Measurements from ENCODE around the gene CACNB2. TPM values are rescaled to one million over a fixed set of nuclear protein-coding genes. Genes with fewer than 3 reads are reported as not detected.

The CACNB2 gene
- total and polyA plus RNA-seq, 4 donors: 0.38 to 3.1 (median 0.83) TPM

- TF ChIP-seq, protein P1, sequence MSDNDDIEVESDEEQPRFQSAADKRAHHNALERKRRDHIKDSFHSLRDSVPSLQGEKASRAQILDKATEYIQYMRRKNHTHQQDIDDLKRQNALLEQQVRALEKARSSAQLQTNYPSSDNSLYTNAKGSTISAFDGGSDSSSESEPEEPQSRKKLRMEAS (IDR thresholded peaks at IDR 0.05): no peak
- TF ChIP-seq EGR1 (IDR thresholded peaks at IDR 0.05; ENCODE audit: low read depth in 2 of 2): no peak
- no peak for TF ChIP-seq NR2F2 (IDR thresholded peaks at IDR 0.05)
- no peak for TF ChIP-seq FOXA1 (IDR thresholded peaks at IDR 0.05)
- TF ChIP-seq, protein P2, sequence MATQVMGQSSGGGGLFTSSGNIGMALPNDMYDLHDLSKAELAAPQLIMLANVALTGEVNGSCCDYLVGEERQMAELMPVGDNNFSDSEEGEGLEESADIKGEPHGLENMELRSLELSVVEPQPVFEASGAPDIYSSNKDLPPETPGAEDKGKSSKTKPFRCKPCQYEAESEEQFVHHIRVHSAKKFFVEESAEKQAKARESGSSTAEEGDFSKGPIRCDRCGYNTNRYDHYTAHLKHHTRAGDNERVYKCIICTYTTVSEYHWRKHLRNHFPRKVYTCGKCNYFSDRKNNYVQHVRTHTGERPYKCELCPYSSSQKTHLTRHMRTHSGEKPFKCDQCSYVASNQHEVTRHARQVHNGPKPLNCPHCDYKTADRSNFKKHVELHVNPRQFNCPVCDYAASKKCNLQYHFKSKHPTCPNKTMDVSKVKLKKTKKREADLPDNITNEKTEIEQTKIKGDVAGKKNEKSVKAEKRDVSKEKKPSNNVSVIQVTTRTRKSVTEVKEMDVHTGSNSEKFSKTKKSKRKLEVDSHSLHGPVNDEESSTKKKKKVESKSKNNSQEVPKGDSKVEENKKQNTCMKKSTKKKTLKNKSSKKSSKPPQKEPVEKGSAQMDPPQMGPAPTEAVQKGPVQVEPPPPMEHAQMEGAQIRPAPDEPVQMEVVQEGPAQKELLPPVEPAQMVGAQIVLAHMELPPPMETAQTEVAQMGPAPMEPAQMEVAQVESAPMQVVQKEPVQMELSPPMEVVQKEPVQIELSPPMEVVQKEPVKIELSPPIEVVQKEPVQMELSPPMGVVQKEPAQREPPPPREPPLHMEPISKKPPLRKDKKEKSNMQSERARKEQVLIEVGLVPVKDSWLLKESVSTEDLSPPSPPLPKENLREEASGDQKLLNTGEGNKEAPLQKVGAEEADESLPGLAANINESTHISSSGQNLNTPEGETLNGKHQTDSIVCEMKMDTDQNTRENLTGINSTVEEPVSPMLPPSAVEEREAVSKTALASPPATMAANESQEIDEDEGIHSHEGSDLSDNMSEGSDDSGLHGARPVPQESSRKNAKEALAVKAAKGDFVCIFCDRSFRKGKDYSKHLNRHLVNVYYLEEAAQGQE (IDR thresholded peaks at IDR 0.05): no peak
- TF ChIP-seq, protein P3, sequence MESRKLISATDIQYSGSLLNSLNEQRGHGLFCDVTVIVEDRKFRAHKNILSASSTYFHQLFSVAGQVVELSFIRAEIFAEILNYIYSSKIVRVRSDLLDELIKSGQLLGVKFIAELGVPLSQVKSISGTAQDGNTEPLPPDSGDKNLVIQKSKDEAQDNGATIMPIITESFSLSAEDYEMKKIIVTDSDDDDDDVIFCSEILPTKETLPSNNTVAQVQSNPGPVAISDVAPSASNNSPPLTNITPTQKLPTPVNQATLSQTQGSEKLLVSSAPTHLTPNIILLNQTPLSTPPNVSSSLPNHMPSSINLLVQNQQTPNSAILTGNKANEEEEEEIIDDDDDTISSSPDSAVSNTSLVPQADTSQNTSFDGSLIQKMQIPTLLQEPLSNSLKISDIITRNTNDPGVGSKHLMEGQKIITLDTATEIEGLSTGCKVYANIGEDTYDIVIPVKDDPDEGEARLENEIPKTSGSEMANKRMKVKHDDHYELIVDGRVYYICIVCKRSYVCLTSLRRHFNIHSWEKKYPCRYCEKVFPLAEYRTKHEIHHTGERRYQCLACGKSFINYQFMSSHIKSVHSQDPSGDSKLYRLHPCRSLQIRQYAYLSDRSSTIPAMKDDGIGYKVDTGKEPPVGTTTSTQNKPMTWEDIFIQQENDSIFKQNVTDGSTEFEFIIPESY (IDR thresholded peaks at IDR 0.05): no peak
- TF ChIP-seq SP1 (IDR thresholded peaks at IDR 0.05): no peak
- TF ChIP-seq, protein P4, sequence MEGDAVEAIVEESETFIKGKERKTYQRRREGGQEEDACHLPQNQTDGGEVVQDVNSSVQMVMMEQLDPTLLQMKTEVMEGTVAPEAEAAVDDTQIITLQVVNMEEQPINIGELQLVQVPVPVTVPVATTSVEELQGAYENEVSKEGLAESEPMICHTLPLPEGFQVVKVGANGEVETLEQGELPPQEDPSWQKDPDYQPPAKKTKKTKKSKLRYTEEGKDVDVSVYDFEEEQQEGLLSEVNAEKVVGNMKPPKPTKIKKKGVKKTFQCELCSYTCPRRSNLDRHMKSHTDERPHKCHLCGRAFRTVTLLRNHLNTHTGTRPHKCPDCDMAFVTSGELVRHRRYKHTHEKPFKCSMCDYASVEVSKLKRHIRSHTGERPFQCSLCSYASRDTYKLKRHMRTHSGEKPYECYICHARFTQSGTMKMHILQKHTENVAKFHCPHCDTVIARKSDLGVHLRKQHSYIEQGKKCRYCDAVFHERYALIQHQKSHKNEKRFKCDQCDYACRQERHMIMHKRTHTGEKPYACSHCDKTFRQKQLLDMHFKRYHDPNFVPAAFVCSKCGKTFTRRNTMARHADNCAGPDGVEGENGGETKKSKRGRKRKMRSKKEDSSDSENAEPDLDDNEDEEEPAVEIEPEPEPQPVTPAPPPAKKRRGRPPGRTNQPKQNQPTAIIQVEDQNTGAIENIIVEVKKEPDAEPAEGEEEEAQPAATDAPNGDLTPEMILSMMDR (IDR thresholded peaks at IDR 0.05; ENCODE audit: low read depth, low read length, missing input control): no peak
- no peak for TF ChIP-seq RAD21 (IDR thresholded peaks at IDR 0.05)
- no peak for TF ChIP-seq HNF4G (IDR thresholded peaks at IDR 0.05)
- TF ChIP-seq RXRA (IDR thresholded peaks at IDR 0.05): no peak
- TF ChIP-seq YY1 (IDR thresholded peaks at IDR 0.05): no peak
- TF ChIP-seq HNF4A (conservative IDR thresholded peaks at IDR 0.05): no peak
- TF ChIP-seq FOXA2 (IDR thresholded peaks at IDR 0.05): no peak
- H3K9me3 ChIP-seq (ENCODE audit: control insufficient read depth in 4 of 4, low read length in 3 of 4): no peaks in the 10 kb centered on the region
- H3K36me3 ChIP-seq (ENCODE audit: control insufficient read depth in 4 of 4, insufficient read depth in 3 of 4, low read depth in 1 of 4, low read length in 3 of 4): no peaks in the 10 kb centered on the region
Observed at GRCh38 chr10:18446205-18446604, 306.0 kb downstream of the CACNB2 start.

GRCh38 chr10:18449611-18450026 lies 309.4 kb downstream of the CACNB2 start:
- H3K4me3 ChIP-seq (ENCODE audit: low read depth in 1 of 3, low read length in 3 of 3): no peak overlapping the region
- 83% methylated on average over 7 of the region's 7 CpGs for WGBS
- TF ChIP-seq GABPA (IDR thresholded peaks at IDR 0.05 in 1 of 2, conservative IDR thresholded peaks at IDR 0.05 in 1 of 2) (no peak), FOXA1 (IDR thresholded peaks at IDR 0.05) (no peak), JUND (IDR thresholded peaks at IDR 0.05) (no peak)
- TF ChIP-seq, protein P3 (IDR thresholded peaks at IDR 0.05): no peak
- TF ChIP-seq, protein P1 (IDR thresholded peaks at IDR 0.05): no peak
- no peak overlapping the region for H3K9ac ChIP-seq (ENCODE audit: low read depth in 1 of 2, low read length in 2 of 2)
- DNase-seq (ENCODE audit: low spot score): no peak
- H3K4me1 ChIP-seq (ENCODE audit: control insufficient read depth in 4 of 4, insufficient read depth in 4 of 4, low read length in 3 of 4): no peaks in the 10 kb centered on the region
- no peaks in the 10 kb centered on the region for H3K9me3 ChIP-seq (ENCODE audit: control insufficient read depth in 4 of 4, low read length in 3 of 4)
- H3K27me3 ChIP-seq (ENCODE audit: control insufficient read depth in 4 of 4, insufficient read depth in 4 of 4, low read length in 3 of 4): no peaks in the 10 kb centered on the region
- no peak overlapping the region for H3K27ac ChIP-seq (ENCODE audit: low read depth in 1 of 2, low read length in 2 of 2)
- no peaks in the 10 kb centered on the region for H3K36me3 ChIP-seq (ENCODE audit: control insufficient read depth in 4 of 4, insufficient read depth in 3 of 4, low read depth in 1 of 4, low read length in 3 of 4)

More at GRCh38 chr10:18446205-18446604, 306.0 kb downstream of the CACNB2 start:
- Histone ChIP-seq H3K4me1 (ENCODE audit: control insufficient read depth in 4 of 4, insufficient read depth in 4 of 4, low read length in 3 of 4) (no peaks in the 10 kb centered on the region), H3K27me3 (ENCODE audit: control insufficient read depth in 4 of 4, insufficient read depth in 4 of 4, low read length in 3 of 4) (no peaks in the 10 kb centered on the region), H3K27ac (ENCODE audit: low read depth in 1 of 2, low read length in 2 of 2) (no peak overlapping the region), H3K4me3 (ENCODE audit: low read depth in 1 of 3, low read length in 3 of 3) (no peak overlapping the region), H3K9ac (ENCODE audit: low read depth in 1 of 2, low read length in 2 of 2) (no peak overlapping the region)
- no peak for DNase-seq (ENCODE audit: low spot score)

All from liver (tissue), 9 donors.